Lung (tissue), 12 donors: ENCODE data around the gene CLSTN2. TPM values are rescaled to one million over a fixed set of nuclear protein-coding genes. Genes with fewer than 3 reads are reported as not detected.

Experiments
- ATAC-seq: fragments of 200-7000 bp; cut with Tn5 transposase; one replicate; pipeline ENCODE4 v1.9.1; 2020; ENCODE audit warnings: moderate number of reproducible peaks; ENCODE audit not compliant: insufficient read depth, low FRiP score
- DNase-seq, 3 donors: peaks; one replicate each; pipeline ENCODE4 v3.0.0-alpha.2; 2013 to 2017
- H3K27ac ChIP-seq, 2 donors: one replicate each; pipeline ENCODE4 v1.5.1; 2013; ENCODE audit warnings: mild to moderate bottlenecking in 2 of 2, moderate library complexity in 2 of 2, control low read depth in 1 of 2, inconsistent platforms in 1 of 2, low read depth in 1 of 2, low read length in 1 of 2
- H3K27me3 ChIP-seq, 3 donors: one replicate each; pipeline ENCODE4 v1.5.1; 2013; ENCODE audit warnings: low read length in 2 of 3; ENCODE audit not compliant: control insufficient read depth in 3 of 3, insufficient read depth in 3 of 3
- H3K36me3 ChIP-seq, 4 donors: one replicate each; pipeline ENCODE4 v1.5.1; 2013; ENCODE audit warnings: low read length in 4 of 4, mild to moderate bottlenecking in 1 of 4, moderate library complexity in 1 of 4; ENCODE audit not compliant: control insufficient read depth in 4 of 4, insufficient read depth in 4 of 4
- H3K4me1 ChIP-seq, 5 donors: one replicate each; pipeline ENCODE4 v1.5.1; 2013; ENCODE audit warnings: low read length in 5 of 5, mild to moderate bottlenecking in 2 of 5, moderate library complexity in 1 of 5; ENCODE audit not compliant: control insufficient read depth in 5 of 5, insufficient read depth in 5 of 5
- H3K4me3 ChIP-seq: one replicate; pipeline ENCODE4 v1.5.1; 2013; ENCODE audit warnings: mild to moderate bottlenecking, control low read depth, moderate library complexity
- H3K9ac ChIP-seq, 2 donors: one replicate each; pipeline ENCODE4 v1.5.1; 2013; ENCODE audit warnings: low read length in 2 of 2, control low read depth in 1 of 2; ENCODE audit not compliant: insufficient read depth in 1 of 2
- H3K9me3 ChIP-seq, 4 donors: one replicate each; pipeline ENCODE4 v1.5.1; 2013; ENCODE audit warnings: low read length in 3 of 4, mild to moderate bottlenecking in 1 of 4, moderate library complexity in 1 of 4; ENCODE audit not compliant: control insufficient read depth in 4 of 4, insufficient read depth in 3 of 4
- WGBS, 2 donors: extraction: QIAGEN DNeasy Blood & Tissue Kit; methylation state at CpG; one replicate each; pipeline ENCODE4 v1.1.7; 2013; 5-methylcytosine and 5-hydroxymethylcytosine counted together
- polyA plus RNA-seq, 2 donors: library from polyadenylated mRNA; stranded (reverse); fragments of 200-250 nt; gene quantifications; one replicate each; pipeline ENCODE4 v1.2.1, GENCODE V29; 2013
- total RNA-seq, 2 donors: library from RNA; depleted of rRNA in 1 of 2; stranded (reverse); fragments of >200 nt in 1 of 2; gene quantifications; one replicate each; pipeline ENCODE4 v1.2.1, GENCODE V29; 2014 to 2021
- TF ChIP-seq, protein P1 (sequence below): IDR thresholded peaks from 2 replicates; pipeline ENCODE4 v1.5.1; 2012; ENCODE audit warnings: mild to moderate bottlenecking; ENCODE audit errors: control extremely low read depth, extremely low read depth
- donor health status: control.
- donor health status: control.
- donor health status: Bipolar disorder and iron deficiency.
- donor health status: healthy.
- donor health status: DM: yes; HTN: yes; CAD: no.

The CLSTN2 gene
- total and polyA plus RNA-seq, 4 donors, result 0.07 to 2.4 (median 1.3) TPM

GRCh38 chr3:140081887-140082286 lies 146.9 kb downstream of the CLSTN2 start:
- Histone ChIP-seq H3K27me3 (no peaks in the 10 kb centered on the region), H3K4me1 (no peaks in the 10 kb centered on the region), H3K27ac (no peak overlapping the region), H3K9me3 (no peaks in the 10 kb centered on the region), H3K4me3 (no peak overlapping the region), H3K9ac (no peak overlapping the region), H3K36me3 (no peaks in the 10 kb centered on the region)
- TF ChIP-seq, protein P1, sequence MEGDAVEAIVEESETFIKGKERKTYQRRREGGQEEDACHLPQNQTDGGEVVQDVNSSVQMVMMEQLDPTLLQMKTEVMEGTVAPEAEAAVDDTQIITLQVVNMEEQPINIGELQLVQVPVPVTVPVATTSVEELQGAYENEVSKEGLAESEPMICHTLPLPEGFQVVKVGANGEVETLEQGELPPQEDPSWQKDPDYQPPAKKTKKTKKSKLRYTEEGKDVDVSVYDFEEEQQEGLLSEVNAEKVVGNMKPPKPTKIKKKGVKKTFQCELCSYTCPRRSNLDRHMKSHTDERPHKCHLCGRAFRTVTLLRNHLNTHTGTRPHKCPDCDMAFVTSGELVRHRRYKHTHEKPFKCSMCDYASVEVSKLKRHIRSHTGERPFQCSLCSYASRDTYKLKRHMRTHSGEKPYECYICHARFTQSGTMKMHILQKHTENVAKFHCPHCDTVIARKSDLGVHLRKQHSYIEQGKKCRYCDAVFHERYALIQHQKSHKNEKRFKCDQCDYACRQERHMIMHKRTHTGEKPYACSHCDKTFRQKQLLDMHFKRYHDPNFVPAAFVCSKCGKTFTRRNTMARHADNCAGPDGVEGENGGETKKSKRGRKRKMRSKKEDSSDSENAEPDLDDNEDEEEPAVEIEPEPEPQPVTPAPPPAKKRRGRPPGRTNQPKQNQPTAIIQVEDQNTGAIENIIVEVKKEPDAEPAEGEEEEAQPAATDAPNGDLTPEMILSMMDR, result no peak
- no peak for DNase-seq
- ATAC-seq, result no peak
- 61 to 75% methylated on average over 1 of the region's 1 CpG for WGBS, 2 donors

DNA sequence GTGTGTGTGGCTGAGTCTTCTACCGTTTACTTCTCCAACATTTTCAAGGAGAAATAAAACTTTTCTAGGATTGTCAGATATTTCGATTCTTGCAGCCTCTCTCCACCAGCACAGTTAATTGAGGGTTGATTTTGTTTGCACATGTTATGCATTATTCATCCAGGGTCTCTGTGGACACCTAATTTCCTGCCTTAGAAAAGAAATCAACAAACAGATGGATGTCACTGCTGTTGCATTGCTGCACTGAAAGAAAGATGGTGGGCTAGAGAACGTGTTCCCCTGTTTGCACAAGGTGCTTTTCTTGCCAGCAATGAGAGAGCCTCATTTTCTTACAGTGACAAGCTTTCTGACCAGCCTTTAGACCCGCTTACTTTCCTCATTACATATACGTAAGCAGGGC lies 150.0 kb downstream of the CLSTN2 start:
- Histone ChIP-seq H3K27ac (no peak overlapping the region), H3K36me3 (no peaks in the 10 kb centered on the region), H3K9ac (no peak overlapping the region), H3K4me1 (no peaks in the 10 kb centered on the region), H3K9me3 (peaks cover 0 to 2% (median 1%) of the 10 kb centered on the region in 4 donors), H3K4me3 (no peak overlapping the region), H3K27me3 (no peaks in the 10 kb centered on the region)
- ATAC-seq, result no peak
- TF ChIP-seq, protein P1, result no peak
- 79 to 81% methylated on average over 5 of the region's 5 CpGs for WGBS, 2 donors
- DNase-seq, result no peak

- 68 to 83% methylated on average over 1 of the region's 1 CpG for WGBS, 2 donors
- no peak overlapping the region for H3K4me3 ChIP-seq
- H3K27me3 ChIP-seq, result no peaks in the 10 kb centered on the region
- H3K9ac ChIP-seq, result no peak overlapping the region
- H3K4me1 ChIP-seq, result no peaks in the 10 kb centered on the region
- H3K36me3 ChIP-seq, result no peaks in the 10 kb centered on the region
- ATAC-seq (no peak), DNase-seq (no peak)
- H3K9me3 ChIP-seq, result peaks cover 0 to 2% (median 1%) of the 10 kb centered on the region in 4 donors
- TF ChIP-seq, protein P1, result no peak
- H3K27ac ChIP-seq, result no peak overlapping the region
Measured at GRCh38 chr3:140086642-140087041, 151.7 kb downstream of the CLSTN2 start.

DNA sequence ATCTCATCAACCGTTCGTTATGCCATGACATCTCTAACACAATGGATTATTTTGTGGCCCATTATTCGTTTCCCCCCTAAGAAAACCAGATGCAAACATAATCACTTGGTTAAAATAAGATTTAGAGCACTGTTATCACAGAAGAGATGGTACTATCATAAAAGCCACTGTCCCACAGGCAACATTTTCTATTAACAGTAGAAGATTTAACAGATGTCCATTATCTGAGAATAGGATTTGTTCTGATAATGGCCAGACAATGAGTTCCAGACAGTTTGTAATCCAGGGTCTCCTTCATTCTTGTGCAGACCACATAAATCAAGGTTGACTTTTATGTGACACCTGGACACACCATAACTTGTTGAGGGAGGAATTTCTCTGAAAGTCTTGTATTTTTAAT lies 153.1 kb downstream of the CLSTN2 start:
- DNase-seq (no peak), ATAC-seq (no peak)
- H3K27me3 ChIP-seq, result no peaks in the 10 kb centered on the region
- WGBS, 2 donors, result 82 to 83% methylated on average over 3 of the region's 3 CpGs
- no peak overlapping the region for H3K9ac ChIP-seq
- TF ChIP-seq, protein P1, result no peak
- H3K4me1 ChIP-seq, result no peaks in the 10 kb centered on the region
- H3K4me3 ChIP-seq, result no peak overlapping the region
- no peaks in the 10 kb centered on the region for H3K36me3 ChIP-seq
- peaks cover 0 to 2% (median 1%) of the 10 kb centered on the region in 4 donors for H3K9me3 ChIP-seq
- no peak overlapping the region for H3K27ac ChIP-seq
